ENCODE results near the gene HOXA10.

HOXA10 gene

GRCh38 chr7:27179030-27179429 is 4.9 kb upstream of the HOXA10 start:
- DNase-seq: peak in 1 of 2 experiments; percentile 42

DNA sequence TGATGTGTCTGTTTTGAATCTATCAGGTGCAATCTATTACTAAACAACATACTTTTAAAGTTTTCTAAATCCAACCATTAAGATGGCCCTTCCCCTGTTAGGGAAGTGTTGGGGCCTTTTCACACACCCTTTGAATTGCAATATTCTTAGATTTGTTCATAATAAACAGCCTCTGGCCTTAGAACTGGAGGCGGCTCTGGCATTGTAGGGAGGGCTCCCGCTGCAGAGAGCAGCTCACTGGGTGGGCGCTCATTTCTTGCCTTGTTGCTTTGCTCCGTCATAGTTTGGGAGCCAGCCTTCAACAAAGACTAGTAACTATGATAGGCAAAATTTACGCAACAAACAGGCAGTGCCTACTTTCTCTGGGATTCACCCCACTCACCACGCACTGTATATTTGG is 4.2 kb upstream of the HOXA10 start:
- DNase-seq: peak in 1 of 2 experiments; percentile 51

DNA sequence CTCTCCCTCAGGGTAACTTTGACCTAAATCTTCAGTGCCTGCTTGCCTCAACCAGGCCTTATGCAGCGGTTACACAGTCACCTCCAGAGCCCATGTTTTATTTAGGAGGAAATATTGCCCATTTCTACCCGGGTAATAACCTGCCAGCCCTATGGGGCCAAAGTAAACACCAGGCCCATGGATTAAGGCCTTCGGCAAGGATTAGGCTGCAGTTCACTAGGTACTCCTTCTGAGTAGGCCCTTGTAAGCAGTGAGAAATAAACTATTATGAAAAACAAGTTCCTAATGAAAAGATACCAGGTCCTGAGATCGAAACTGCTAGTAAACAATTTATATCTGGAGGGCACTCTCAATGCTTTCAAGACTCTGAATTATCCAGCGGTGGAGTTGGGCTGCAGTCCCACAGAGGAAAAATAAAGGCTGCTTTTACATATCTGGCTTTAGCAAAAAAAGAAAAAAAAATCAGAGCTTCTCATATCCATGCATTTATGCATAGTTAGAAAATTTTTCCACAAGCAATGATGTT is 3.7 kb upstream of the HOXA10 start:
- DNase-seq: no peak

- peak in 1 of 2 experiments; percentile 30 for DNase-seq
Observed at GRCh38 chr7:27176962-27177794, 3.1 kb upstream of the HOXA10 start.

DNA sequence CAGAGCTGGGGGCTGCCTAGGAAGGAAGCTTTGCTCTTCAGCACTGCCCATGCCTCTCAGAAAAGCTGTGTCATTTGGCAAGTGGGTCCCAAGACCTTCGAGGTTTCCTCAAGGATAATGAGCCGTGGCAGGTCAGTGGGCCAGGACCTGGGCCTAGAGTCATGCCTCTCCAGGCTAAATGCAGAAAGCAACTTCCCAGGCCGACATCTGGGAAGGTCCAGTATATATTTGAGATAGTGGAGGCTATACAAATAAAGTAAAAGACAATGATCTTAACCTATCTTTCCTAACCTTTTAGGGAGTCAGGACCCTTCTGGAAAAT is 2.4 kb upstream of the HOXA10 start:
- DNase-seq: no peak

DNA sequence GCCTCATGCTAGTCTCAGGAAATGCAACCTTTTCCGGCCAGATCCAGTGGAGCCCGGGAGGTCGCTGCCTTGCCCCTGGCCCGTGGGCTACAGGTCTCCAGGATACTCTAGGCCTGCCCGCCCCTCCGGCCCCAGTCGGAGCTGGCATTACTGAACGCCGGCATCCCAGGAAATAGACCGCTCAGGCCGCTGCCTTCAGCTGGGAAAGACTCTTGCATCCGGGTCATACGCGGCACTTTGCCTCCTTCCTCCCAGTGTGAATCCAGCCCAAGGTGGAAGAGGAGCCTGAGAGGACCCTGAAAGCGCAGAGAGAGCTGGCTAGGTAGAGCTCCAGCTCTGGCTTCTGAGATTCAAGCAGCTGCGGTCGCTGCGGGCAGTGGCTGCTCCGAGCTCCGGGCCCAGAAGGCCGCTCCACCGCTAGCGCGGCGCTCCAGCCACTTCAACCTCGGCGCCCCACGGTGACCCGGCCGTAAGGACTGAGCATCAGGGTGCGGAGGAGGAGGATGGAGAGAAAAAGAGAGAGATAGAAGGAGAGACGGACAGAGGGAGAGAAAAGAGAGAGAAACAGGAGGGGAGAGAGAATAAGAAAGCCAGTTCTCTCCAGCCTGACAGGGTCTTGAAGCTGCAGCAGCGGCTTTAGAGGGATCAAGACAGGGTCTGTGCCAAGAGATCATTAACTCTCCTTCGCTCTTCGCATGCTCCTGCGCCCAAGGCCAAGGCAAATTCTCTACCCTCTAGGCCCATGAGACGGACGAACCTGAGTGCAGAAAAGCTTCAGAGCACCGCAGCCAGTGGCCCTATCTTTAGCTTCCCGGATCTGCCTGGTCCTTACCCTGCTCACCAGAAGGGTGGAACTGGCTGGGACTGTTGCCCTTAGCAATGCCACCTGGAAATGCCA is 1.8 kb upstream of the HOXA10 start:
- DNase-seq: no peak

DNA sequence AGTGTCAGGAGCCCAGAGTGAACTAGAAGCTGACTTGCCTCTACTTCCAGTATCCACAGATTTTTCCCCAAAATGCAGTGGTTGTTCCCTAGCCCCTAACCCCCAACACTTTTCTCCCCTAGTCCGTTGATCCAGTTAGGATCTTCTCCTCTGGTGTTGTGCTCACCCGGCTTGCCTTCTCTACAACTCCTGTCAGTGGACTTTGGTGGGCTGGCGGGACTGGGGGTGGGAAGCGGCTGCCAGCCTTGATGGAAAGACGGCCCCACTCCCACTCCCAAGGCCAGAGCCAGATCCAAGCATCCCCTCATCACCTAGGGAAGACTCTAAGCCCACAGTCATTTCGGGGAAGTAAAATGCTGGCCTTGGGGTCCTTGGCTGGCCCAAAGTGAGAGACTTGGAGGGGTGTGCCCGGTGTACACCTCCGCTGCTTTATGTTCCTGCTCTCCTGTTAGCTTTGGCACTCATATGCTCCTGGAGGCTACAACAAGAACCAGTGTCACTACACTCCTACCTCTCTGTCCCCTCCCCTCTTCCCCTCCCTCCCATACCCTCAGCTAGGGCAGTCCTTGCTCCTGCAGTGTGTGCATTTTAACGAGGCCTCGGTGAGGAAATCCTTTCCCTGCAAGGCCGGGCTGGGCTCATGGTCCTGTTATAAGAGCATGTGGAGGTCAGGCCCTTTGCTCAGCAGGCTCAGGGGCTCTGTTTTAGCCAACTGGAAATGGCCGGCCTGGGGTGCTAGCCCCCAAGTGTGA is 930 bp upstream of the HOXA10 start:
- DNase-seq: no peak

DNA sequence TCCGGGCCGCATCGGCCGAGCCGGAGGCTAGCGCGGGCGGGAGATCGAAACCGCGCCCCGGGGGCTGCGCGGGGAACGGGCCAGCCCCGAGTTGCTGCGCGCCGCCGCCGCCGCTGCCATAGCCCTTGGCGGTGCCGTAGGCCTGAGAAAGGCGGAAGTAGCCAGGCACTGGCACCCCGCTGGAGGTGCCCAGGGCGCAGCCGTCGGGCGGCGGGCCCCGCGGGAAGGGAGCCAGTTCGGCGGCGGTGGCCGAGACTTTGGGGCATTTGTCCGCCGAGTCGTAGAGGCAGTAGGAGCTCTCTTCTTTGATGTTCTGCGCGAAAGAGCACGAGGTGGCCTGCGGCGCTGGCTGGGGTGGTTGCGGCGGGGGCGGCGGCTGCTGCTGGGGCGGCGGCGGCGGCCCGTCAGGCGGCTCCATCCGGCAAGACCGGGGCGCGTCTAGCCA is 587 bp downstream of the HOXA10 start:
- DNase-seq: peak in 1 of 2 experiments; percentile 72

DNA sequence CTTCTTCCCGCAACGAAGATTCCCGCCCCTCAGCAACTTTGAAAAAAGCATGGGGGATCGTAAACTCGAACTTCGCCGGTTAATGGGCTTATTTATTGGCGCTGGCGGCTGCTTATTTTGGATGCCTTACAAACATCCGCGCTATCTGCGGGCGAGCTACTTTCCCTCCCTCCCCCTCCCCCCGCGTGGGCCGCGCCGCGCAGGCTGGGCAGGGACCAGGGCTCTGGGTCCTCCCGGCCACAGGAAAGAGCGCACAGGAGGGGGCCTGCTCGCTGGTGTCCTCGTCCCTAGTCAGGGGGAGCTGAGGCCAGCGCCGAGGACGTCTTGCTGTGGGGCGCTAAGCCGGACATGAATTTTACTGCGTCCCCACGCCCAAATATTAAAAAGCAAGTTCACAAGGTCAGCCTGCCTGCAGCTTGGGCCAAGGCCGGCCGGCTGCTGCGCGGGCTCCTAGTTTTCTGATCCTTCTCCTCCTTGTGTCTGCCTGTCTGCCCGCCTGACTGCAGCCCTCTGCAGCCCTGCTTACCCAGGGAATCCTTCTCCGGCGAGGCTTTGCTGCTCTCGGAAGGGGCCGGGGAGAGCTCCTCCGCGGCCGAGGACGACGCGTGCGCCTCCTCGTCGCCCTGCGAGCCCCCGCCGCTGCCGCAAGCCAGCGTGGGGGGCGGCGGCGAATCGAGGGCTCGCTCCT is 1.2 kb downstream of the HOXA10 start:
- peak; percentile 45 to 72 for DNase-seq

DNA sequence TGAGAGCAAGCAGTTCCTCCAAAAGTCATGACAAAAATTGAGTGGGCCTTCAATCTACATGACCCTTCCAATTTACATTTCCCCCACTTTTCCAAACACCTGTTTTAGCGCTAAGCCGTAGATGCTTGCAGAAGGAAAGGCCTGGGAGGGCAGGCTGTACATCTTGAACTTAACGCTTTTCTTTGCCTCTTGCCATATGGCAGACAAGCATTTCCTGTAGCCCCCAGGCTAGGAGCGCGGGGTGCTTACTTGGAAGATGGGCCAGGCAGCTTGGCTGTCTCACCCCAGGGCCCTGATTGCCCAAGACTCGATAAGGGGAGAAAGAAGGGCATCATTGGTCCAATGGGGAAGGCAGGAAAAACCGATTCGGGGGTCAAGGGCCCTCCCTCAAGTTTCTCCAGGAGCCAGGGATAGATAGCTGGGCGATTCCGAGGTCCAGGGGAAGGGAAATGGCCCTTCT is 1.8 kb downstream of the HOXA10 start:
- DNase-seq: peak in 1 of 2 experiments; percentile 26

DNA sequence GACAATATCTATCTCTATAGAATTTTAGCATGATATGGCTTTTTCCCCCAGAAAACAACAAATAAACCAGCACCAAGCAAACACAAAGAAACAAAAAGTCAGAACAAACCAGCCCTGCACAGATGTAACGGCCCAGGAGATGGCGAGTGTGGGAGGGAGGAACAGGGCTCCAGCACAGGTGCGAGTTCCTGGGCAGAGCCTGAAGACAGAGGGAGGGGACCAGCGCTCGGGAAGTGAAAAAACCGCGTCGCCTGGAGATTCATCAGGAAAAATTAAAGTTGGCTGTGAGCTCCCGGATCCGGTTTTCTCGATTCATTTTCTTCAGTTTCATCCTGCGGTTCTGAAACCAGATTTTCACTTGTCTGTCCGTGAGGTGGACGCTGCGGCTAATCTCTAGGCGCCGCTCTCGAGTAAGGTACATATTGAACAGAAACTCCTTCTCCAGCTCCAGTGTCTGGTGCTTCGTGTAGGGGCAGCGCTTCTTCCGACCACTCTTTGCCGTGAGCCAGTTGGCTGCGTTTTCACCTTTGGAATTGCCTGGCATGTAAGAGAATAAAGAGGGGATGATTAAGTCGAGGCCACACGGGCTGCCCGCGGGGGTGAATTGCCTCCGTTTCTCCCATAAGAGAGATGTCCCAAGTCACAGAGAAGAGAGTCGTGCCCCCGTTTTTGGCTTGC is 2.3 kb downstream of the HOXA10 start:
- peak in 1 of 2 experiments; percentile 28 for DNase-seq

DNA sequence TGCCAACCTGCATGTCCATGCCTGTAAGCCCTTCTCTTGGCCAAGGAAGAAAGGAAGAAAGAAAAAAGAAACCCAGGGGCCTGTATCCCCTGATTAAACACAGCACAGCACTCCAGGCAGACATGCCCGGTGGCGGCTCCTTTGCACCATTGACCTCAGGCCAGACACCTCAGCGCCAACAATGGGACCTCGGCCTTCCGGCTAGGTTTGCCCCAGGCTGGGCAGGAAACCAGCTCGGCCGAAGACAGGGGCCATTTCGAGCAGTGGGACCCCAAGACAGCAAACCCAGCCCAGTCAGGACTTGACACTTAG is 2.8 kb downstream of the HOXA10 start:
- DNase-seq: no peak

GRCh38 chr7:27170426-27171324 is 3.4 kb downstream of the HOXA10 start:
- no peak for DNase-seq

DNA sequence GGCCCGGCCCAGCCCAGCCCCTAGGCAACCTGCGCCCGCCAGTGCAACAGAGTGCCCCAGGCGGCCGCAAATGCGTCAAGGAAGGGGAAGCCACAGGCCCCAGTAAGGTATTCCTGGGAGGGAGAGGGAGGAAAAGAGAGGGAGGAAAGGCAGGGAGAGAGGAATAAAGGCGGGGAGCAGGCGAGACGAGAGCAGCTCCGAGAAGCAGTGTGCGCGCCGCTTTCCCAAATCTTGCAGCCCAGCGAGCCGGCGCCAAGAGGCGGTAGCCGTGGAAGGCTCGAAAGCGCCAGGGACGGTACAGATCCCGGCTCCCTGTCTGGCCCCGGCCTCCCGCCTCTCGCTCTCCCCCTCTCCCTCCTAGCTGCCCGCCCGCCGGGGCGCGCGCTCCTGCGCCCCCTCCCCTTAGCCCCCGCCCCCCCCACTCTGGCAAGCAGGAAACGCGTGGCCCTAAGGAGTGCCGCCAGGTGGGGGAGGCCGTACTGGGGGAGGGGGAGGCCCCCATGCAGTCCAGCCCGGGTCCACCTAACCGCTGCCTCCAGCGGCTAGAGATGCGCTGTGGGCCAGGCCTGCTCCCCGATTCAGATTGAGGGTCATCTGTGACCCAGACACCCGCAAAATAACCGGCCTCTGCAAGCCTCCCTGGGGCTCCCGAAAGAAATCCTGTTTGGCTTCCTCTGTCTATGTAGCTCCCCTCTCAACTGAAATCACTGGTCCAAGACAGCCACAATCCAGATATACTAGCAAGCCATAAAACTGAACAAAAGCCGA is 4.3 kb downstream of the HOXA10 start:
- peak in 1 of 2 experiments; percentile 58 for DNase-seq

- peak in 1 of 2 experiments; percentile 65 for DNase-seq
Observed at GRCh38 chr7:27168265-27168947, 5.7 kb downstream of the HOXA10 start.

DNA sequence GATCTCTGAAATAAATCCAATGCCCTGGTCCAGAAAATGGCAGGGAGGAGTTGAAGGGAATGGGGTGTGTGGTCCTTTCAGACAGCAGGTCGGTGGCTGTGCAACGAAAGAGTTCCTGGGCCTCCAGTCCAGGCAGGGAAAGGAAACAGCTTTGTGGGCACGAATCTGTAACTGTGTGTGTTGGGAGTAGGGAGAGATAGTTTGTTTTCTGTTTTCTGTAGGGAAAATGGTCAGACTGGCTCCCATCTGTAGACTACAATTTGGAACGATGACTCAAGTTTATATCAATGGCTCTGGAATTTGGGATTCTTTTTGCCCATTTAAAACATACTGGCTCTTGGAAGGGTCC is 6.2 kb downstream of the HOXA10 start:
- DNase-seq: peak in 1 of 2 experiments; percentile 45

- DNase-seq: no peak
Observed at GRCh38 chr7:27166531-27167505, 7.3 kb downstream of the HOXA10 start.

- DNase-seq: no peak
Observed at GRCh38 chr7:27165996-27166530, 8.1 kb downstream of the HOXA10 start.

Data from NCI-H446 (cell line).